K562 (cell line): ENCODE measurements around the gene CRYBG3. TPM values are rescaled to one million over a fixed set of nuclear protein-coding genes. Genes with fewer than 3 reads are reported as not detected.

ENCODE experiments used
- ATAC-seq: fragments of 200-7000 bp; cut with Tn5 transposase; 3 replicates; pipeline ENCODE4 v1.9.1; 2020; ENCODE audit warnings: moderate library complexity
- BruUV-seq: library from RNA; stranded (reverse); fragments of 400-500 nt; replicated peaks from 2 replicates; lab custom pipeline; 2021; lab: Mats Ljungman, UMichigan
- CTCF ChIA-PET: fragments of 300-600 bp; formaldehyde crosslinking; extraction: SDS; loops from one replicate; lab custom pipeline; 2021; ENCODE audit warnings: low intra/inter-chr PET ratio; lab: Yijun Ruan, JAX
- POLR2A ChIA-PET: fragments of 300-600, 350-650 bp; sonication (Branson Sonifier 250); formaldehyde crosslinking; extraction: SDS; loops from one replicate; lab custom pipeline; 2021; ENCODE audit warnings: antibody characterized with exemption, inconsistent platforms; lab: Yijun Ruan, JAX
- DNase-seq, 4 experiments: peaks; one replicate each; pipeline versions ENCODE4 v3.0.0 to v3.0.0-alpha.2; 2011 to 2018; ENCODE audit warnings: low spot score in 3 of 4, mixed read lengths in 3 of 4; ENCODE audit errors: extremely low read depth in 1 of 4
- FAIRE-seq: peaks from 2 replicates; lab custom pipeline; 2011; peaks lifted over from hg19 to GRCh38; lab: Jason Lieb, UNC
- H2AFZ ChIP-seq: 2 replicates; pipeline ENCODE4 v1.6.0; 2011; ENCODE audit warnings: low read depth, low read length, control low read depth, inconsistent platforms
- H3K27ac ChIP-seq: fragments of 200-600 bp; 3 replicates; pipeline ENCODE4 v1.8.0; 2011; ENCODE audit warnings: low read depth, mild to moderate bottlenecking, control low read depth, inconsistent platforms, low read length, moderate library complexity, mixed read lengths; ENCODE audit errors: extremely low read depth
- H3K27me3 ChIP-seq, 2 experiments: fragments of 300-600 bp in 1 of 2; 2 replicates in 1 of 2; 3 replicates in 1 of 2; pipeline versions ENCODE4 v1.6.0 to v1.8.0; 2011; ENCODE audit warnings: inconsistent platforms in 2 of 2, low read length in 2 of 2, mild to moderate bottlenecking in 1 of 2, mixed read lengths in 1 of 2, moderate library complexity in 1 of 2; ENCODE audit not compliant: control insufficient read depth in 2 of 2, insufficient read depth in 2 of 2
- H3K36me3 ChIP-seq: fragments of 300-600 bp; 3 replicates; pipeline ENCODE4 v1.8.0; 2011; ENCODE audit warnings: mild to moderate bottlenecking, low read length, inconsistent platforms; ENCODE audit not compliant: control insufficient read depth, insufficient read depth
- H3K4me1 ChIP-seq, 2 experiments: fragments of 200-600 bp in 1 of 2; replicated peaks in 1 of 2; 2 replicates in 1 of 2; 3 replicates in 1 of 2; pipeline versions ENCODE4 v1.5.1 to v1.8.0; 2011; ENCODE audit warnings: inconsistent platforms in 2 of 2, low read length in 2 of 2, mild to moderate bottlenecking in 1 of 2, mixed read lengths in 1 of 2, moderate library complexity in 1 of 2; ENCODE audit not compliant: control insufficient read depth in 2 of 2, insufficient read depth in 2 of 2
- H3K4me2 ChIP-seq: 2 replicates; pipeline ENCODE4 v1.6.1; 2011; ENCODE audit warnings: low read length, control low read depth, inconsistent platforms, mixed read lengths; ENCODE audit not compliant: insufficient read depth
- H3K4me3 ChIP-seq: fragments of 200-600 bp; sonication (generic), shearing (Covaris generic); 2 replicates; pipeline ENCODE4 v1.5.1; 2016; ENCODE audit warnings: control low read depth, inconsistent platforms
- H3K79me2 ChIP-seq: fragments of 200-600 bp; 3 replicates; pipeline ENCODE4 v1.8.0; 2011; ENCODE audit warnings: low read length, inconsistent platforms; ENCODE audit not compliant: control insufficient read depth, insufficient read depth
- H3K9ac ChIP-seq, 2 experiments: 2 replicates each; pipeline versions ENCODE4 v1.6.0 to v1.6.1; 2011; ENCODE audit warnings: low read depth in 2 of 2, low read length in 2 of 2, control low read depth in 1 of 2, inconsistent platforms in 1 of 2, mild to moderate bottlenecking in 1 of 2, mixed read lengths in 1 of 2; ENCODE audit not compliant: insufficient read depth in 1 of 2
- H3K9me1 ChIP-seq: one replicate; pipeline ENCODE4 v1.6.0; 2011; ENCODE audit warnings: inconsistent platforms, mild to moderate bottlenecking, low read length, moderate library complexity; ENCODE audit not compliant: control insufficient read depth, insufficient read depth
- H3K9me3 ChIP-seq: replicated peaks from 2 replicates; pipeline ENCODE4 v1.5.1; 2011; ENCODE audit warnings: low read depth, low read length, inconsistent platforms; ENCODE audit not compliant: control insufficient read depth, insufficient read depth
- H4K20me1 ChIP-seq: replicated peaks from 2 replicates; pipeline ENCODE4 v1.6.1; 2011; ENCODE audit warnings: low read length, inconsistent platforms, mixed read lengths; ENCODE audit not compliant: control insufficient read depth, insufficient read depth
- AFF1 ChIP-seq, 2 experiments: fragments of 450-650 bp; IDR thresholded peaks; 2 replicates each; pipeline ENCODE4 v1.6.1; 2018; ENCODE audit warnings: mild to moderate bottlenecking in 2 of 2, low read depth in 1 of 2; ENCODE audit not compliant: partially characterized antibody in 2 of 2
- ETS1 ChIP-seq: conservative IDR thresholded peaks from 2 replicates; pipeline ENCODE4 v1.6.1; 2011; ENCODE audit warnings: low read depth, mild to moderate bottlenecking, low read length; ENCODE audit not compliant: control insufficient read depth
- KHSRP ChIP-seq: fragments of 450-650 bp; IDR thresholded peaks from 2 replicates; pipeline ENCODE4 v1.6.1; 2017
- MAFK ChIP-seq: IDR thresholded peaks from 2 replicates; pipeline ENCODE4 v1.6.1; 2011; ENCODE audit warnings: low read length, improper control_type of control experiment
- MECOM ChIP-seq: fragments of 250-450 bp; sonication (Bioruptor Pico); IDR thresholded peaks from 2 replicates; pipeline ENCODE4 v1.8.0; 2022; ENCODE audit warnings: inconsistent platforms
- MXD1 ChIP-seq: fragments of 250-450 bp; sonication (Bioruptor Pico); IDR thresholded peaks from 2 replicates; pipeline ENCODE4 v1.8.0; 2021; ENCODE audit warnings: borderline replicate concordance, mild to moderate bottlenecking, moderate library complexity; ENCODE audit not compliant: poor library complexity, severe bottlenecking
- MXI1 ChIP-seq: IDR thresholded peaks from 2 replicates; pipeline ENCODE4 v1.6.1; 2011; ENCODE audit warnings: low read depth, mild to moderate bottlenecking, improper control_type of control experiment, low read length
- ZNF274 ChIP-seq: IDR thresholded peaks from 2 replicates; pipeline ENCODE4 v1.6.1; 2011; ENCODE audit warnings: low read depth, mild to moderate bottlenecking, low read length, moderate library complexity, borderline replicate concordance
- ZNF398 ChIP-seq: fragments of 250-450 bp; sonication (Bioruptor Pico); IDR thresholded peaks from 2 replicates; pipeline ENCODE4 v1.8.0; 2021; ENCODE audit warnings: moderate library complexity, mild to moderate bottlenecking, inconsistent platforms
- ZNF431 ChIP-seq: sonication (generic); formaldehyde crosslinking; IDR thresholded peaks from 2 replicates; pipeline ENCODE4 v1.8.0; 2022; ENCODE audit warnings: mild to moderate bottlenecking, missing genetic modification reagents
- ZNF444 ChIP-seq: fragments of 250-450 bp; sonication (Bioruptor Pico); IDR thresholded peaks from 2 replicates; pipeline ENCODE4 v1.4.0; 2020; ENCODE audit warnings: mild to moderate bottlenecking, moderate library complexity
- ZNF507 ChIP-seq: conservative IDR thresholded peaks from 2 replicates; pipeline ENCODE4 v1.6.1; 2017; ENCODE audit warnings: missing genetic modification characterization, missing compliant biosample characterization
- ZNF551 ChIP-seq: fragments of 250-450 bp; sonication (Bioruptor Pico); IDR thresholded peaks from 2 replicates; pipeline ENCODE4 v1.5.0; 2021; ENCODE audit warnings: mild to moderate bottlenecking, moderate library complexity
- ZNF699 ChIP-seq: fragments of 250-450 bp; sonication (Bioruptor Pico); IDR thresholded peaks from 2 replicates; pipeline ENCODE4 v1.8.0; 2021; ENCODE audit warnings: mild to moderate bottlenecking, moderate library complexity; ENCODE audit not compliant: insufficient replicate concordance
- WGBS: fragments of 100-300 bp; shearing (Covaris generic); methylation state at CpG from one replicate; pipeline ENCODE4 v1.1.6; 2016; ENCODE audit warnings: low coverage, mixed read lengths; ENCODE audit not compliant: insufficient coverage; ENCODE audit errors: missing lambda C conversion rate; 5-methylcytosine and 5-hydroxymethylcytosine counted together
- in situ Hi-C: fragments of 300-500 bp; cut with MboI; formaldehyde crosslinking; loops from 4 replicates; pipeline ENCODE4 v1.15.0; 2018; ENCODE audit warnings: inconsistent platforms, mixed read lengths
- intact Hi-C: fragments of 100-400 bp; cut with micrococcal nuclease; formaldehyde crosslinking; loops from 2 replicates; pipeline ENCODE4 v1.14.2; 2022
- polyA plus RNA-seq, 8 experiments: library from polyadenylated mRNA; depleted of rRNA in 4 of 8; stranded (reverse) in 5 of 8; unstranded in 3 of 8; fragments of >200 nt; fragmentation: Nextera tagmentation in 2 of 8; fragmentation: Illumina TruSeq in 1 of 8; extraction: Ambion mirVana in 2 of 8; extraction: Trizol in 1 of 8; gene quantifications; 2 replicates each; pipeline versions ENCODE4 v1.2.1 to v1.2.3, GENCODE V29; 2011 to 2014; ENCODE audit warnings: inconsistent platforms in 1 of 8, missing spikeins in 1 of 8
- total RNA-seq, 7 experiments: library from RNA; depleted of rRNA in 6 of 7; stranded (reverse); fragments of >200 nt in 6 of 7; fragmentation: Illumina TruSeq in 2 of 7; extraction: Trizol in 2 of 7; gene quantifications; 2 replicates each; pipeline versions ENCODE4 v1.2.1 to v1.2.3, GENCODE V29; 2011 to 2021; ENCODE audit warnings: low replicate concordance in 1 of 7

Gene CRYBG3
- total and polyA plus RNA-seq, 9 of the 15 experiments (the other 6 are each of a cell fraction or from before 2014, with no cell fraction given): 0.08 to 0.72 (median 0.18) TPM

GRCh38 chr3:97810779-97811390 lies 10.9 kb upstream of the CRYBG3 start:
- Histone ChIP-seq H3K4me2 (no peak overlapping the region), H3K9me1 (no peaks in the 10 kb centered on the region), H3K9ac (no peak overlapping the region), H3K36me3 (no peaks in the 10 kb centered on the region), H3K27ac (no peak overlapping the region), H2AFZ (no peak overlapping the region), H3K79me2 (no peaks in the 10 kb centered on the region), H3K27me3 (no peaks in the 10 kb centered on the region), H3K4me1 (no peaks in the 10 kb centered on the region), H3K4me3 (no peak overlapping the region), H4K20me1 (no peaks in the 10 kb centered on the region), H3K9me3 (no peaks in the 10 kb centered on the region)
- ChIA-PET POLR2A (no interaction called here), CTCF (no interaction called here)
- in situ Hi-C loops (no loop called here), intact Hi-C loops (no loop called here)
- no TSS peak for BruUV-seq
- DNase-seq (no peak), FAIRE-seq (no peak), ATAC-seq (no peak)
- 0% methylated on average over 2 of the region's 2 CpGs for WGBS
- TF ChIP-seq MXD1 (no peak), ZNF551 (CRISPR knock-in tag) (no peak), ZNF699 (CRISPR knock-in tag) (no peak), KHSRP (no peak), MECOM (no peak), ZNF274 (no peak), AFF1 (IDR thresholded peaks at IDR 0.05; ENCODE audit: low read depth in 1 of 2, partially characterized antibody in 2 of 2) (no peak), ZNF444 (CRISPR knock-in tag) (no peak), MXI1 (no peak), ETS1 (no peak), ZNF398 (CRISPR knock-in tag) (no peak), ZNF431 (CRISPR knock-in tag) (no peak), MAFK (no peak), ZNF507 (tag) (no peak)
